Cardiac fibroblast (primary cell): ENCODE results near the gene SLC1A2.

Experiments
- DNase-seq, 2 donors: peaks; one replicate each; pipeline versions ENCODE4 v3.0.0 to v3.0.0-alpha.2; 2010; ENCODE audit warnings: low read depth in 2 of 2
- H3K4me3 ChIP-seq, 2 donors: replicated peaks in 1 of 2; 1 replicate in 1 of 2; 2 replicates in 1 of 2; pipeline ENCODE4 v1.5.1; 2011; ENCODE audit warnings: low read depth in 2 of 2, low read length in 2 of 2, mild to moderate bottlenecking in 2 of 2, moderate library complexity in 1 of 2
- CTCF ChIP-seq: IDR thresholded peaks from one replicate; pipeline ENCODE4 v1.5.1; 2011; ENCODE audit warnings: low read depth, mild to moderate bottlenecking, low read length, inconsistent platforms

Gene SLC1A2

DNA sequence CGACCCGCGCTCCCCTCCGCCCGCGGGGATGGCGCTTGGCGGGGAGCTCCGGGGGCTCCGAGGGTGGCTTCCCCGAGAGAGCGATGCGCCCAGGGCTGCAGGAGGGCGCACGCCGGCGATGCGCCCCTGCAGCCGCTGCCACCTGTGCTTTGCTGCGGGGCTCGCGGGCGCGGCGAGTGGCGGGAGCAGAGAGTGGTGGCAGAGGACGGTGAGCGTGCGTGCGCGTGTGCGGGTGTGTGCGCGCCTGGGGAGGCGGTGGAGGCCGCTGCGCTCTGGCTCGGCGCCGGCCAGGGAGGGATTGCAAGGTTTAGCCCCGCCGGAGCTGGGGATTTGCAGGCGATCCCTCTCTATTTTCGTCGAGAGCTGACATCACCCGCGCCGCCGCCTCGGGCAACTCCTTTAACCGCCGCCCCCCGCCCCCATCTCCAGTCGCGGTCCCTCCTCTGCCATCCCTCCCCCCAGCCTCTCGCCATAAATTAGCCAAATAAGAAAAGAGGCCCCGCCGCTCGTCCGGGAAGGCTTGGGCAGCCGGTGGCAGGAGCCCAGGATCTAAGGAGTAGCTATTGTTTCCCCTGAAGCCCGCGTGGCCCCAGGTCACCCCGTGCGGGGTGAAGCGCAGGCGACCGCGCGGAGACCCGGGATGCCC, at the start of gene SLC1A2:
Gene SLC1A2, minus strand, starts transcription at position 375 of the 646 bp plus-strand sequence. CDS start 592 bp downstream, outside the sequence.
- no peak for TF ChIP-seq CTCF
- peak within 1 kb of the TSS; percentile 31 to 47 for H3K4me3 ChIP-seq
- peak; percentile 27 to 31 for DNase-seq

DNA sequence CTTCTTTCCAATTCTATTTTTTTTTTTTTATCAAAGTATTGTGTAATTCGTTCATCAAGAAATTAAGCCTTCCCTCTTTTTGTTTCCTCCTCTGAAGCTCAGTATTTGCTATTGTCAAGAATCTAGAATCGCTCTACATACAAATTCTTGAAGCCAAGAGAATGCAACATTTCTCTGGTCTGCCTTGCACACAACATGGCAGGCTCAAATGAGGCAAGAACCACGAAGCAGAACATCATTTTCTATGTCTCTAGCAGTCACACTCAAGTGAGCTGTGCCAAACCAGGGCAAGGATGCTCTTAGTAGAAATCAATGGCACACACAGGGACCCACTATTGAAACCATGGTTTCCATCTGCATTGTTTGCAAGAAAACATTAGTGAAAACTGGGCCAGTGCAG, 46.7 kb upstream of the SLC1A2 start:
- H3K4me3 ChIP-seq = no peak overlapping the region
- no peak for TF ChIP-seq CTCF
- DNase-seq = no peak

DNA sequence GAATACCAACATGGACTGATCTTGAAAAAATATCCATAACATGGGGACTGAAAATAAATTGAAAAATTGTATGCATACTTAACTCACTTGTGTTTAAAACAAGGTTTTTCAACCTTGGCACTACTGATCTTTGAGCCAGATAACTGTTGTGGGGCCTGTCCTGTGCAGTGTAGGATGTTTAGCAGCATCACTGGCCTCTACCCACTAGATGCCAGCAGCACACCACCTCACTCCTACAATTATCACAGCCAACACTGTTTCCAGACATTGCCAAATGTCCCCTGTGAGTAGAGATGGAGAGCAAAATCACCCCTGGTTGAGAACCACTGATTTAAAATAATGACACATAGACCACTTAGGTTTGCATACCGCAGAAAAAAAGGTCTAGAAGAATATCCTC, 45.0 kb upstream of the SLC1A2 start:
- TF ChIP-seq CTCF = peak; percentile 7
- no peak for DNase-seq
- no peak overlapping the region for H3K4me3 ChIP-seq

GRCh38 chr11:35463331-35463751, 44.0 kb upstream of the SLC1A2 start:
- TF ChIP-seq CTCF = no peak
- no peak overlapping the region for H3K4me3 ChIP-seq
- DNase-seq = no peak

- DNase-seq = no peak
- TF ChIP-seq CTCF = no peak
Measured at GRCh38 chr11:35461917-35462538, 42.7 kb upstream of the SLC1A2 start.

GRCh38 chr11:35459489-35459888, 40.1 kb upstream of the SLC1A2 start:
- no peak for TF ChIP-seq CTCF
- DNase-seq = no peak
- H3K4me3 ChIP-seq = no peak overlapping the region

More at GRCh38 chr11:35461917-35462538, 42.7 kb upstream of the SLC1A2 start:
- H3K4me3 ChIP-seq = no peak overlapping the region
